HG02870 (cell line): ENCODE results near the gene MSRB2.
"Not testable (repeated sequence)": the region's sequence is repeated elsewhere in the genome, so short reads cannot be mapped to it uniquely, and the experiment has no call there.

ENCODE experiments used
- ATAC-seq: cut with Tn5 transposase; IDR thresholded peaks from one replicate; pipeline ENCODE4 v1.9.1; 2021; ENCODE audit warnings: mild to moderate bottlenecking, moderate library complexity; ENCODE audit not compliant: unreplicated experiment

MSRB2 gene

DNA sequence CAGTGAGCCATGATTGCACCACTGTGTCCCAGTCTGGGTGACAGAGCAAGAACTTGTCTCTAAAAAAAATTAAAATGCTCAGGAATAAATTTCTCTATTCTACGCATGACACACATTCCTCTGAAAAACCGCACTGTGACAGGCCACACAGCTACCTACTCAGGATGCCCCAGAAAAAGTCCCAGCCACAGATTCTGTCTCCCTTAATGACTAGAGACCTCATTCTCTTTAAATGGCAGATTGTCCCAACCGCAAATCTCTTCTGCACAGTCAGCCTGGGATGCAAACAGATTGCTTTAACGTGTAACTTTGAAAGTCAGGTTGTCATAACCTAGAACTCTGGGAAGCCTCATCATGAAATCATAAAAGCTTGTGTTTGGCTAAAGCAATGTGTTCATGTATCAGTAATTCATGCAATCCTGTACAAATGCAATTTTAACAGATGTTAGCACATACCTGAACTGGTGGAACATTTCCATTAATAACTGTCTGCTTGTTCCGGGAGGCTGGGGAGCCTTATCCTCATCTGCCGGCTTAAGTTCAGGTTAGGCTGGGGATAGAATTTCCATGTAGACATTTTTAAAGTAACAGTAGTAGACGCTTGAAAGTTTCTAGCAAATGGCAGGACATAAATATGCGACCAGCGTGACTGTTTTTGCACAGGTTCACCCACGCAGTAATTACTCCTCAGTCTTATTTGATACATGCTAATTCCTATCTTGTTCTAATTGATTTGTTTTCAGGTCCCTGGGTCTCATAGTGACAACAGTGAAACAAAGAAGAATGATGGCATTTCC is 26.2 kb upstream of the MSRB2 start:
- peak; percentile 80 for ATAC-seq

GRCh38 chr10:23070092-23070912 is 25.1 kb upstream of the MSRB2 start:
- ATAC-seq: peak; percentile 0

GRCh38 chr10:23070913-23071218 is 24.5 kb upstream of the MSRB2 start:
- peak; percentile 46 for ATAC-seq

DNA sequence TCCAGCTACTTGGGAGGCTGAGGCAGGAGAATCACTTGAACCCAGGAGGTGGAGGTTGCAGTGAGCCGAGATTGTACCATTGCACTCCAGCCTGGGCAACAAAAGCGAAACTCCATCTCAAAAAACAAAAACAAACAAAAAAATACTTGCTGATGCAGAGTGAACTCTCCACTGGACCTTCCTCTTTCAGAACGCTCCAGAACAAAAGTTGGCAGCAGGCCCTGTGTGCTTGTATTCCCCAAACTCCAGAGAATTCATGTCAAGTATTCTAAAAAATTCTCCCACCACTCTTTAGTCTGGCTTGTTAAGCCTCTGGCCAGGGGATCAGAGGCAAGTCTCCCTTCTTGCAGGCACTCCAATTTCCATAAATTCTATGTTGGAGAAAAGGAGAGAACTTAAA is 22.8 kb upstream of the MSRB2 start:
- ATAC-seq: not testable (repeated sequence)

DNA sequence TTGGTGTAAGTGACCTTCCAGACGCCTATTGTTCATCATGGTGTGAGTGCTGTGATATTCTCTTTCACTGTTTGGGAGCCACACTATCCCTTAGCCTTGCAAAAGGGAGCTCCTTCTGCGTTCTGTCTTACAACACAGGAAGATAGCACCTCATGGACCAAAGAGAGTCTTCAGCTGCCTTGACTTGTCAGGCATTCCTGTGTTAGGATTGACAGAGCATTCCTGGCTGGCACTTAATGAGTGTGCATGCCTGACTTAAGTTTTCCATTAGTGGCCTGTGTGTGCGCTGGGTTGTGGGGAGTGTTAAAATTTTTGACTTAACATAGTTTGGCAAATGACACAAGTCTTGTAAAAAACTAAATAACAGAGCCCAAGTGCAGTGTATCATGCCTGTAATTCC is 21.9 kb upstream of the MSRB2 start:
- no peak for ATAC-seq

GRCh38 chr10:23075672-23076071 is 19.7 kb upstream of the MSRB2 start:
- ATAC-seq: no peak

DNA sequence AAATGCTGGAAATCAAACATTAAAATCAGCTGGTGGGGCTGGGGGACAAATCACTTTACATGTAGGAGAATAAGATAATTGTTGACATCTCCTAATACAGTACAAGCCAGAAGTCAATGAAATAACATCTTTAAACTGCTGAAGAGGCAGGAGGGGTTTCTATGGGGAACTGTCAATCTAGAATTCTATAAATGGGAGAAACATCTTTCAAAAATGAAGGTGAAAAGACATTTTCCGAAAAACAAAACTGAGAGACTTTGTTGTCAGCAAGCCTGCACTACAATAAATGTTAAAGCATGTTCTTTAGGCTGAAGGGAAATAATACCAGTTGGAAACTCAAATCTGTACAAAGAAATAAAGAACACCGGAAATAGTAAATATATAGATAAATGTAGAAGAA is 17.3 kb upstream of the MSRB2 start:
- no peak for ATAC-seq

DNA sequence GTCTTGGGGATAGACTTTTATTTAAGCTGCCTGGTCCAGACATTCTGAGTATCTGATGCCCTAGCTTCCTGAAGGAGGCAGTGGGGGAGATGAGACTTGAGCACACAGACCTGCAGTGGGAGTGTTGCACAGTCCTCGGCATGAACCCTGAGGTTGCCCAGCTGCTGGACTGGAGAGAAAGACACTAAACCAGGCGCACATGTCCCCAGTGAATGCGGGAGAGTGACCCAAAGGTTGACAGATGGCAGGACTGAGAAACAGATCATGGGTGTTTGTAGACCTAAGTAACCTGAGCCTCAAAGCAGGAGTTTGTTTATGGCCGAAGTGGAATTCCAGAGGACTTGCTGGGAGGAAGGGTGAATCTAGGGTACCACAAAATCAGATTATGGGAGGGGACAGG is 15.7 kb upstream of the MSRB2 start:
- ATAC-seq: no peak

DNA sequence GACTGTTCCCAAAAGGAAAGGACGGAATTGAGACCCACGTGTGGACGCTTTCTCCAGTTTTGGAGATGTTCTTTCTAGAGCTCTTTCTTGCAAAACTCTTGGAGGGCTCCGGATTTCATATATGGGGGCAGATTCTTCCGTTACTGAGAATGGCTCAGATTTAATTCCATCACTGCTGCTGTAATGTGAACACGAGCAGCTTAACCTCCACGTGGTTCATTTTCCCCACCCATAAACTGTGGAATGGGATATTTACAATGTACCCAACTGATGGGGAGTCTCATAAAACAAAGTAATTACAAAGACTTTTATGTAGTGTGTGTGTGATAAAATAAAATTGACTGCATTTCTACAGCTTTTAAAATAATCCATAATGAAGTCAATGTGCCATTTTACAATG is 15.1 kb upstream of the MSRB2 start:
- ATAC-seq: no peak

GRCh38 chr10:23081221-23081750 is 14.1 kb upstream of the MSRB2 start:
- no peak for ATAC-seq

- no peak for ATAC-seq
Observed at GRCh38 chr10:23081891-23082290, 13.5 kb upstream of the MSRB2 start.

DNA sequence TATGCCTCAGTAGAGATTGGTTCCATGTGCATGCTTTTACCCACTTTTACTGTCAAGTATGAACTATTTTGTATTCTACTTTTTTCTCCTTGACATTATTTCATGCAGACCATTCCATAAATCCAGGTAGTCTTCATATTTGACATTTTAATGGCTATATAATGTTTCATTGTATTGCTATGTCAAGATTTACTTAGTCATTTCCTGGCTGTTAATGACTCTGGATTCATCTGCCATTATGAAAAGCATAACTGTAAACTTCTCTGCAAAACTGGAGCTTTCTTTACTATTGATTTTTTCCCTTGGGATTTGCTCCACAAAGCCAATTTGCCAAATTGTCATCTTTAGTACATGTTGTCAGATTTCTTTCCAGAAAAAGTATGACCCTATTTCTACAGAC is 6.8 kb upstream of the MSRB2 start:
- ATAC-seq: no peak

DNA sequence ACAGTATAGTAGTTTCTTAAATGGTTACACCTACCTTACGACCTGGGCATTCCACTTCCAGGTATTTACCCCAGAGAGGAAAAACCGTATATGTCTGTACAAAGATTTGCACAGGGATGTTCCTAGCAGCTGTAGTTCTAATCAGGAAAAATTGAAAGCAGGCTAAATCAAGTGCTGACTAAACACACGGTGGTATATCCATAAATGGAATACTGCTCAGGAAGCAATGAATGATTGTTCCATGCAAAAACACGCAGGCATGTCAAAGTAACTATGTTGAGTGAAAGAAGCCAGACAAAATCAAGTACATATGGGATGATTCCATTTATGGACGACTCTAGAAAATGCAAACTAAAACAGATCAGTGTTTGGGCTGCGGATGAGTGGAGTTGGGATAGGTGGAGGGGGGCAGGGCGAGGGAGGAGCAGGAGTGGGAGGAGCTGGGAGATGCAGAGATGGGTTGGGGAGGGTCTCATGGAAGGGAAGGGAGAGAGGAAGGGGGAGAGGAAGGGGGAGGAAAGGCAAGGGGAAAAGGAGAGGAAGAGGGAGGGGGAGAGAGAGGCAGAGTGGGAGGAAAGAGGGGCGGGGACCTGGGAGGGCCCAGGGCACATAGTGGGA is 484 bp upstream of the MSRB2 start:
- no peak for ATAC-seq

- peak; percentile 59 for ATAC-seq
Observed at GRCh38 chr10:23095966-23096801, 805 bp downstream of the MSRB2 start.

DNA sequence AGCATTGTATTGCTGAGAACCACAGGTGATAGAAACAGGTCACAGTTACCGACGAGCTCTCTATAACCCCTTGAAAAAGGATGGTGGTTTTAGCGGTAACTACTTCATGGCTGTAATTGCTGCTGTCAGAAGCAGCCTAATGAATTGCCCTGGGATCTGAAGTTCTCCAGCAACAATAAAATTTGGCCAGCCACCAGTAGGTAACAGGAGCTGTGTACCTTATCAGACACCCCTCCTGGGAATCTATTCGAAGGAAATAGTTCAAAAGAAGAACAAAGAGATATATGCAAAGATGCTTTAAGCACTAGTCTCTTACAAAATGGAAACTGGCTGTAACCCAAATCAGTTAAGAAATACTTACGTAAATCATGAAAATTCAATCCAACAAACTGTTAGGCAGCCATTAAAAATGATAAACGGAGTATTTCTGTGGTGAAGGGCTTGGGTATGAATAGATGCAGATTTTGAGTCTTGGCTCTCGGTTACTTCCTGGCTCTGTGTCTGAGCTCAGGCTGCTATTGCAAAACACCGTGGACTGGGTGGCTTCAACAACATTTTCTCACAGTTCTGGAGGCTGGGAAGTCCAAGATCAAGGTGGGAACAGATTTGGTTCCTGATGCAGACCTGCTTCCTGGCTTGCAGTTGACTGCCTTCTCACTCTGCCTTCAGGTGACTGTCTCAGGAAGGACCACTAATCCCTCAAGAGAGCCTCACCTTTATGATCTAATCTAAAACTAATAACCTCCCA is 1.6 kb downstream of the MSRB2 start:
- no peak for ATAC-seq

DNA sequence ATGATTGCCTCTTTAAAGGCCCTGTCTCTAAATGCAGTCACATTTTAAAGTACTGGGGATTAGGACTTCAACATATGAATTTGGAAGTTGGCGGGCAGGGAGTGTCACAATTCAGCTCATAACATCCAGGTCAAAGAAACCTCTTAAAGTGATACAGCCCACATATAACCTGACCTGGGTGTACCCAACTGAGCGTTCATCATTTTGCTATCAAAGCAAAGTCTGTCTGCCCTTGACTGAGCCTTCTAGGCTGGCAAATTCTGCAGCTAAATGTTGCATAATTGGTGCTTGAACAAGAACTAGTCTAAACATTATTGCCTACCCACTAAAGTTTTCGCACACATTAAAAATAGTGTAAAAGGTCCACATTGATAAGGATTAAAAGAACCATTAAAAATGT is 3.7 kb downstream of the MSRB2 start:
- ATAC-seq: no peak

DNA sequence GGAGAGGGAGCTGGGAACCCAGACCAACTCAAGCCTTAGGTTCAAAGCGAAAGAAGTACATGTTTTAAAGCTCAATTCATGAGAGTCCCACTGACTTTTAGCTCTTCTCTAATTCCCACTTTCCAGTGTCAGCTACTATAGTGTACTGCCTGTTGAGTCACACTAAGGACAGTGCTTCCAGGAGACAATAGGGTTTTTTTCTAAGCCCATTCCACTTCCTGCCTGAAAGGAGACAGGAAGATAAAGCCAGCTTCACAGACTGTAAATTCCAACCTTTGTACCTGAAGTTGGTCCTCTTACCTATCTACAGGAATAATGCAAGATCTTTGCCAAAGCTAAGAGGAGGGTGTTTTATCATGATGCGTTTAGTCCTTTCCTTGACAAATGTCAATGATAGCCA is 4.4 kb downstream of the MSRB2 start:
- ATAC-seq: no peak

DNA sequence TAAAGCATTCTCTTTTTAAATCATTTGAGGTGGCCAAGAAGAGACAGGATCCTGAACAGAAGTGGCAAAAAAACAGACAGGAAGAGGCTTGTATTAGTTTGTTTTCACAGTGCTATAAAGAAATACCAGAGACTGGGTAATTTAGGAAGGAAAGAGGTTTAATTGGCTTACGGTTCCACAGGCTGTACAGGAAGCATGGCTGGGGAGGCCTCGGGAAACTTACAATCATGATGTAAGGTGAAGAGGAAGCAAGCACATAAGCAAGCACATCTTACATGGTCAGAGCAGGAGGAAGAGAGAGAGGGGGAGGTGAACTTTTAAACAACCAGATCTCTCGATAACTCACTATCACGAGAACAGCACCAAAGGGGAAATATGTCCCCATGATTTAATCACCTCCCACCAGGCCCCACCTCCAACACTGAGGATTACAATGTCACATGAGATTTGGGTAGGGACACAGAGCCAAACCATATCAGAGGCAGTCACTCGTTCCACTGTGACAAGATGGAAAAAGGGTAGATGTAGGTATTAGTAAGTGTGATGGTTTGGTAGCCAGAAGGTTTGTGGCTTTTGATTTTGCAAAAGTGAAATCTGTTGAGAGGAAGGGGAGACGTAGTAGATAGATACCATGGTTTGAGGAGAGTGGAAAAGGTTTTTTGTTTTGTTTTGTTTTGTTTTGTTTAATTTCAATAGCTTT is 5.1 kb downstream of the MSRB2 start:
- ATAC-seq: no peak

DNA sequence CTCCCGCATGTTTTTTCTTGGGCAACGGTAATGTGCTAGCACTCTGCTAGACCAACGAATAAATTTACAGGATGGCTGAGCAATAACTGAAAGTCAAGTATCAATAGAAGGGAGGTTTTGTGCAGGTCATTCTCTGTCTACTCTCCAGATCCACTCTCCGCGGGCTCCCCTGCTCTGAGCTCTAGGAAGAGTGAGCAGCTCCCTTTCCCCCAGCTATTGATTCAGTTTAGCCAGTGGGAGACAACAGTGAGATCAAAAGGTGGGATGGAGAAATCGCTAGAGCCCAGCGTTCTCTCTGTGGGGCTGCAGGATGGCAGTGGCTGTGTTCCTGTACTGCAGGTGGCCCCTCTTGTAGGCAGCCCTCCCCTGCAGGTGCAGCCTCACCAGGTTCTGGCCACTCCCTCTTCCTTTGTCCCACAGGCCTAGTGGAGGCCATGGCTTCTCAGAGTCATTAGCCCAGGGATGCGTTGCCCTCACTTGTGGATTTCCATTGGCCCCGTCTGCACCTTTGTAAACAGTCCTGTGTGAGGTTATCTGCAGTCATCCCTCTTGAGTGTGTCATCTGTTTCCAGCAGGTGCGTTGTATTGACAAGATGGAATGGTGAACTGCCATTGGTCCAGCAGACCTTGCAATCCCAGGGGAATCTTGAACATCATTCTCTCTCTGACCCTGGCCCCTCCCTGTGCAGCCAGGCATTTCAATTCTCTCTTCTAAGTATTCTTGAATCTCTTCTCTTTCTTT is 11.1 kb downstream of the MSRB2 start:
- no peak for ATAC-seq
